Measurements from ENCODE around the gene CFAP54.
A peak's percentile ranks its signal among the peaks of the same experiment; 100 is the strongest.
"Not testable (repeated sequence)": the region's sequence is repeated elsewhere in the genome, so short reads cannot be mapped to it uniquely, and the experiment has no call there.

CFAP54 gene

GRCh38 chr12:96466939-96467751 lies 22.2 kb upstream of the CFAP54 start:
- DNase-seq = no peak
- intact Hi-C loops (cut with DNase I) = no loop called here

- intact Hi-C loops (cut with DNase I) = no loop called here
- DNase-seq = no peak
These were observed 17.9 kb upstream of the CFAP54 start for GRCh38 chr12:96471368-96472050.

- intact Hi-C loops (cut with DNase I) = no loop called here
- DNase-seq = no peak
These were observed 17.0 kb upstream of the CFAP54 start for GRCh38 chr12:96472384-96472783.

GRCh38 chr12:96473394-96474093 lies 15.8 kb upstream of the CFAP54 start:
- DNase-seq = no peak
- intact Hi-C loops (cut with DNase I) = no loop called here

- DNase-seq = no peak
- intact Hi-C loops (cut with DNase I) = no loop called here
These were observed 15.2 kb upstream of the CFAP54 start for GRCh38 chr12:96474206-96474605.

- no peak for DNase-seq
- intact Hi-C loops (cut with DNase I) = no loop called here
These were observed 11.4 kb upstream of the CFAP54 start for GRCh38 chr12:96478011-96478410.

GRCh38 chr12:96482086-96482485 lies 7.3 kb upstream of the CFAP54 start:
- DNase-seq = no peak
- intact Hi-C loops (cut with DNase I) = no loop called here

- intact Hi-C loops (cut with DNase I) = no loop called here
- DNase-seq = peak in 10 of 42 donors; percentile 14 to 63 (median 31)
These were observed 6.3 kb upstream of the CFAP54 start for GRCh38 chr12:96483116-96483515.

GRCh38 chr12:96486751-96487613 lies 2.4 kb upstream of the CFAP54 start:
- intact Hi-C loops (cut with DNase I) = no loop called here
- DNase-seq = peak in 8 of 42 donors; percentile 9 to 35 (median 22)

- intact Hi-C loops (cut with DNase I) = loop anchor here (2.0 kb wide), 1 partner anchor 89 kb away; no protein-coding TSS in a partner anchor
These were observed 1.7 kb upstream of the CFAP54 start for GRCh38 chr12:96487634-96488033.

GRCh38 chr12:96493106-96493505 lies 3.7 kb downstream of the CFAP54 start:
- intact Hi-C loops (cut with DNase I) = no loop called here
- DNase-seq = no peak

More at GRCh38 chr12:96487634-96488033, 1.7 kb upstream of the CFAP54 start:
- no peak for DNase-seq

GRCh38 chr12:96494154-96494553 lies 4.8 kb downstream of the CFAP54 start:
- intact Hi-C loops (cut with DNase I) = not testable (repeated sequence)

GRCh38 chr12:96495155-96495554 lies 5.8 kb downstream of the CFAP54 start:
- intact Hi-C loops (cut with DNase I) = no loop called here

More at GRCh38 chr12:96494154-96494553, 4.8 kb downstream of the CFAP54 start:
- DNase-seq = not testable (repeated sequence)

GRCh38 chr12:96495841-96496545 lies 6.6 kb downstream of the CFAP54 start:
- DNase-seq = no peak
- intact Hi-C loops (cut with DNase I) = no loop called here

More at GRCh38 chr12:96495155-96495554, 5.8 kb downstream of the CFAP54 start:
- no peak for DNase-seq

GRCh38 chr12:96496944-96497343 lies 7.6 kb downstream of the CFAP54 start:
- no peak for DNase-seq
- intact Hi-C loops (cut with DNase I) = no loop called here

GRCh38 chr12:96497855-96498254 lies 8.5 kb downstream of the CFAP54 start:
- intact Hi-C loops (cut with DNase I) = no loop called here
- no peak for DNase-seq

- DNase-seq = no peak
These were observed 11.3 kb downstream of the CFAP54 start for GRCh38 chr12:96500693-96501092.

GRCh38 chr12:96501133-96501761 lies 11.9 kb downstream of the CFAP54 start:
- intact Hi-C loops (cut with DNase I) = no loop called here

More at GRCh38 chr12:96500693-96501092, 11.3 kb downstream of the CFAP54 start:
- intact Hi-C loops (cut with DNase I) = no loop called here

More at GRCh38 chr12:96501133-96501761, 11.9 kb downstream of the CFAP54 start:
- no peak for DNase-seq

Data from head of caudate nucleus (tissue), 42 donors.